Endothelial cell (in vitro differentiated cells): ENCODE data around the gene UMOD. TPM values are rescaled to one million over a fixed set of nuclear protein-coding genes. Genes with fewer than 3 reads are reported as not detected.

Experiments used
- DNase-seq: peaks from one replicate; pipeline ENCODE4 v3.0.0; 2021; ENCODE audit warnings: low spot score
- H3K27ac Mint-ChIP-seq: one replicate; pipeline ENCODE4 v1.8.0; 2021; ENCODE audit warnings: mixed read lengths, inconsistent platforms; ENCODE audit not compliant: unreplicated experiment
- H3K27me3 Mint-ChIP-seq: one replicate; pipeline ENCODE4 v1.8.0; 2021; ENCODE audit warnings: mild to moderate bottlenecking, moderate library complexity, mixed read lengths, inconsistent platforms; ENCODE audit not compliant: unreplicated experiment
- H3K36me3 Mint-ChIP-seq: one replicate; pipeline ENCODE4 v1.8.0; 2021; ENCODE audit warnings: mild to moderate bottlenecking, low read depth, mixed read lengths, inconsistent platforms; ENCODE audit not compliant: unreplicated experiment
- H3K4me1 Mint-ChIP-seq: one replicate; pipeline ENCODE4 v1.8.0; 2021; ENCODE audit warnings: mild to moderate bottlenecking, mixed read lengths, inconsistent platforms; ENCODE audit not compliant: unreplicated experiment
- H3K4me3 Mint-ChIP-seq: one replicate; pipeline ENCODE4 v1.8.0; 2021; ENCODE audit warnings: mild to moderate bottlenecking, mixed read lengths, inconsistent platforms; ENCODE audit not compliant: unreplicated experiment
- H3K9me3 Mint-ChIP-seq: one replicate; pipeline ENCODE4 v1.8.0; 2021; ENCODE audit warnings: mixed read lengths, inconsistent platforms; ENCODE audit not compliant: unreplicated experiment
- total RNA-seq: library from RNA; stranded (reverse); fragmentation: NEBNext Ultra II Directional; extraction: Animal tissue kit (Norgen Biotek cat#: 25700); gene quantifications from one replicate; pipeline ENCODE4 v1.2.1, GENCODE V29; 2021; ENCODE audit not compliant: unreplicated experiment
- TF ChIP-seq, protein P1 (sequence below): fragments of 200-600 bp; sonication (generic); IDR thresholded peaks from one replicate; pipeline ENCODE4 v1.5.0; 2021; ENCODE audit warnings: antibody characterized with exemption; ENCODE audit not compliant: unreplicated experiment

Gene UMOD
- total RNA-seq, 1 donor from 2014 or later: not detected

- Mint-ChIP-seq H3K27me3 (peaks cover 2% of the 10 kb centered on the region), H3K4me1 (no peaks in the 10 kb centered on the region), H3K27ac (no peak overlapping the region), H3K9me3 (no peaks in the 10 kb centered on the region), H3K4me3 (no peak overlapping the region), H3K36me3 (no peaks in the 10 kb centered on the region)
- no peak for DNase-seq
- TF ChIP-seq, protein P1, sequence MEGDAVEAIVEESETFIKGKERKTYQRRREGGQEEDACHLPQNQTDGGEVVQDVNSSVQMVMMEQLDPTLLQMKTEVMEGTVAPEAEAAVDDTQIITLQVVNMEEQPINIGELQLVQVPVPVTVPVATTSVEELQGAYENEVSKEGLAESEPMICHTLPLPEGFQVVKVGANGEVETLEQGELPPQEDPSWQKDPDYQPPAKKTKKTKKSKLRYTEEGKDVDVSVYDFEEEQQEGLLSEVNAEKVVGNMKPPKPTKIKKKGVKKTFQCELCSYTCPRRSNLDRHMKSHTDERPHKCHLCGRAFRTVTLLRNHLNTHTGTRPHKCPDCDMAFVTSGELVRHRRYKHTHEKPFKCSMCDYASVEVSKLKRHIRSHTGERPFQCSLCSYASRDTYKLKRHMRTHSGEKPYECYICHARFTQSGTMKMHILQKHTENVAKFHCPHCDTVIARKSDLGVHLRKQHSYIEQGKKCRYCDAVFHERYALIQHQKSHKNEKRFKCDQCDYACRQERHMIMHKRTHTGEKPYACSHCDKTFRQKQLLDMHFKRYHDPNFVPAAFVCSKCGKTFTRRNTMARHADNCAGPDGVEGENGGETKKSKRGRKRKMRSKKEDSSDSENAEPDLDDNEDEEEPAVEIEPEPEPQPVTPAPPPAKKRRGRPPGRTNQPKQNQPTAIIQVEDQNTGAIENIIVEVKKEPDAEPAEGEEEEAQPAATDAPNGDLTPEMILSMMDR: no peak
These were observed 54.1 kb downstream of the UMOD start for GRCh38 chr16:20298452-20298851.

- H3K4me3 Mint-ChIP-seq: no peak overlapping the region
- H3K4me1 Mint-ChIP-seq: no peaks in the 10 kb centered on the region
- TF ChIP-seq, protein P1: no peak
- H3K27ac Mint-ChIP-seq: no peak overlapping the region
- no peaks in the 10 kb centered on the region for H3K36me3 Mint-ChIP-seq
- no peaks in the 10 kb centered on the region for H3K9me3 Mint-ChIP-seq
- no peak for DNase-seq
- H3K27me3 Mint-ChIP-seq: peaks cover 3% of the 10 kb centered on the region
These were observed 61.0 kb downstream of the UMOD start for GRCh38 chr16:20291208-20292206.

DNA sequence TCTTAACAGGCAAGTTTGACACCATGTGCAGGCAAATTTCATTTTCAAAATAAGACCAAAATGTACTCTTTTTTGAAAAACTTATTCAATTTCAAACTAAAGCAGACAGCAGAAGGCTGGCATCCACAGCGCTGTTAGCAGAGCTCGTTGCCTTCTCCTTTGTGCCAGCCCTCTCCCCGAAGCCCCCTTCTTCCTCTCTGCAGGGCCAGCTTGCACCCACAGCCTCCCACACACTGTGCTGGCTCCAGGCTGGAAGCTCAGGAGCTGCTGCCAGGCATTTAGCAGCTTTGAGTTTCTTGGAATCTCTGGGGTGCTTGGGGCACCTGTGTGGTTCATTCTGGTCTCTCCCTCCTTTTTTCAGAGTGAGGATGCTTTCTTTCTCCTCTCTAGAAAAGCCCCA, 62.9 kb downstream of the UMOD start:
- H3K27me3 Mint-ChIP-seq: peaks cover 3% of the 10 kb centered on the region
- TF ChIP-seq, protein P1: no peak
- H3K4me1 Mint-ChIP-seq: no peaks in the 10 kb centered on the region
- no peaks in the 10 kb centered on the region for H3K36me3 Mint-ChIP-seq
- H3K4me3 Mint-ChIP-seq: no peak overlapping the region
- DNase-seq: no peak
- H3K27ac Mint-ChIP-seq: no peak overlapping the region
- H3K9me3 Mint-ChIP-seq: no peaks in the 10 kb centered on the region

DNA sequence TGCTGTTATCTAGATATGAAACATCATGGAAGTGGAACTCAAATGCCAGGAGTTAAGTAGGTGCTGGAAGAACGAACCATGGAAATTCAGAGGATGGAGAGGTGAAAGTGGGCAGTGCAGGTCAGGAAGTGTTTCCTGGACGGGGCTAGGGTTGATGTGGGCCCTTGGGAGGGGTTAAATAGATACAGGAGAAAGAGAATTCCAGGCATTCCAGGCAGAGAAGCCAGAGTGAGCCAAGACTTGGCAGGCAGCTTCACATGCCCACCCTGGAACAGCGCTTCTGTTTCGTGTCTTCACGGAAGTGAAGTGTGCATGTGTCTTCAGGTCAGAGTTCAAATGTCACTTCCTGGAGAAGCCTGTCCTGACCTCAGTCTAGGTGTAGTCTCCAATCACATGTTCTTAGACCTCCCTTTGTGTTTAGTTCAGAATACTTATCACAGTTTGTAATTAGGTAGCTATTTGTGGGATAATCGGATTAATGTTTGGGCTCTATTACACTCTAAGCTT, 66.5 kb downstream of the UMOD start:
- TF ChIP-seq, protein P1: no peak
- H3K36me3 Mint-ChIP-seq: no peaks in the 10 kb centered on the region
- H3K4me1 Mint-ChIP-seq: no peaks in the 10 kb centered on the region
- no peak overlapping the region for H3K4me3 Mint-ChIP-seq
- no peaks in the 10 kb centered on the region for H3K9me3 Mint-ChIP-seq
- H3K27ac Mint-ChIP-seq: no peak overlapping the region
- peaks cover 1% of the 10 kb centered on the region for H3K27me3 Mint-ChIP-seq
- no peak for DNase-seq

Other genes starting within 250 kb of the UMOD start
- not detected for gene GP2, start 25.2 kb downstream of the UMOD start, total RNA-seq
- gene PDILT, start 52.0 kb upstream of the UMOD start, total RNA-seq: not detected
- gene ACSM5, start 56.8 kb upstream of the UMOD start, total RNA-seq: not detected
- not detected for gene ACSM2A, start 98.8 kb upstream of the UMOD start, total RNA-seq
- not detected for gene ACSM2B, start 223.7 kb upstream of the UMOD start, total RNA-seq